ENCODE measurements around the gene ALPI.

Gene ALPI

GRCh38 chr2:232478571-232479340 is 22.8 kb downstream of the ALPI start:
- H3K36me3 ChIP-seq (ENCODE audit: insufficient read depth, low read length), result no peaks in the 10 kb centered on the region
- H3K27me3 ChIP-seq (ENCODE audit: insufficient read depth, low read length, poor library complexity), result peaks cover 6% of the 10 kb centered on the region
- no peak overlapping the region for H2AFZ ChIP-seq (ENCODE audit: low read depth, low read length)
- DNase-seq (no peak), ATAC-seq (ENCODE audit: insufficient read depth, low read depth) (no peak)
- no peak overlapping the region for H3K4me2 ChIP-seq (ENCODE audit: insufficient read depth, low read length)
- H3K27ac ChIP-seq (ENCODE audit: low read length), result no peak overlapping the region
- no peaks in the 10 kb centered on the region for H3K9me3 ChIP-seq (ENCODE audit: insufficient read depth, low read length, severe bottlenecking)
- no peaks in the 10 kb centered on the region; the same call in 1 of the 2 replicates for H4K20me1 ChIP-seq (ENCODE audit: insufficient read depth, low read length)
- H3K4me3 ChIP-seq (ENCODE audit: low read depth in 1 of 2, low read length in 2 of 2), result no peak overlapping the region
- H3K4me1 ChIP-seq (ENCODE audit: insufficient read depth, low read length), result no peaks in the 10 kb centered on the region
- H3K79me2 ChIP-seq (ENCODE audit: insufficient read depth, low read length), result no peaks in the 10 kb centered on the region
- no peak overlapping the region for H3K9ac ChIP-seq (ENCODE audit: low read depth, low read length)
- TF ChIP-seq EZH2 (IDR thresholded peaks at IDR 0.05; ENCODE audit: borderline replicate concordance, low read depth, low read length, severe bottlenecking), result no peak
- TF ChIP-seq, protein P1, sequence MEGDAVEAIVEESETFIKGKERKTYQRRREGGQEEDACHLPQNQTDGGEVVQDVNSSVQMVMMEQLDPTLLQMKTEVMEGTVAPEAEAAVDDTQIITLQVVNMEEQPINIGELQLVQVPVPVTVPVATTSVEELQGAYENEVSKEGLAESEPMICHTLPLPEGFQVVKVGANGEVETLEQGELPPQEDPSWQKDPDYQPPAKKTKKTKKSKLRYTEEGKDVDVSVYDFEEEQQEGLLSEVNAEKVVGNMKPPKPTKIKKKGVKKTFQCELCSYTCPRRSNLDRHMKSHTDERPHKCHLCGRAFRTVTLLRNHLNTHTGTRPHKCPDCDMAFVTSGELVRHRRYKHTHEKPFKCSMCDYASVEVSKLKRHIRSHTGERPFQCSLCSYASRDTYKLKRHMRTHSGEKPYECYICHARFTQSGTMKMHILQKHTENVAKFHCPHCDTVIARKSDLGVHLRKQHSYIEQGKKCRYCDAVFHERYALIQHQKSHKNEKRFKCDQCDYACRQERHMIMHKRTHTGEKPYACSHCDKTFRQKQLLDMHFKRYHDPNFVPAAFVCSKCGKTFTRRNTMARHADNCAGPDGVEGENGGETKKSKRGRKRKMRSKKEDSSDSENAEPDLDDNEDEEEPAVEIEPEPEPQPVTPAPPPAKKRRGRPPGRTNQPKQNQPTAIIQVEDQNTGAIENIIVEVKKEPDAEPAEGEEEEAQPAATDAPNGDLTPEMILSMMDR (IDR thresholded peaks at IDR 0.05; ENCODE audit: borderline replicate concordance, extremely low read depth, low read length, poor library complexity, severe bottlenecking), result no peak

DNA sequence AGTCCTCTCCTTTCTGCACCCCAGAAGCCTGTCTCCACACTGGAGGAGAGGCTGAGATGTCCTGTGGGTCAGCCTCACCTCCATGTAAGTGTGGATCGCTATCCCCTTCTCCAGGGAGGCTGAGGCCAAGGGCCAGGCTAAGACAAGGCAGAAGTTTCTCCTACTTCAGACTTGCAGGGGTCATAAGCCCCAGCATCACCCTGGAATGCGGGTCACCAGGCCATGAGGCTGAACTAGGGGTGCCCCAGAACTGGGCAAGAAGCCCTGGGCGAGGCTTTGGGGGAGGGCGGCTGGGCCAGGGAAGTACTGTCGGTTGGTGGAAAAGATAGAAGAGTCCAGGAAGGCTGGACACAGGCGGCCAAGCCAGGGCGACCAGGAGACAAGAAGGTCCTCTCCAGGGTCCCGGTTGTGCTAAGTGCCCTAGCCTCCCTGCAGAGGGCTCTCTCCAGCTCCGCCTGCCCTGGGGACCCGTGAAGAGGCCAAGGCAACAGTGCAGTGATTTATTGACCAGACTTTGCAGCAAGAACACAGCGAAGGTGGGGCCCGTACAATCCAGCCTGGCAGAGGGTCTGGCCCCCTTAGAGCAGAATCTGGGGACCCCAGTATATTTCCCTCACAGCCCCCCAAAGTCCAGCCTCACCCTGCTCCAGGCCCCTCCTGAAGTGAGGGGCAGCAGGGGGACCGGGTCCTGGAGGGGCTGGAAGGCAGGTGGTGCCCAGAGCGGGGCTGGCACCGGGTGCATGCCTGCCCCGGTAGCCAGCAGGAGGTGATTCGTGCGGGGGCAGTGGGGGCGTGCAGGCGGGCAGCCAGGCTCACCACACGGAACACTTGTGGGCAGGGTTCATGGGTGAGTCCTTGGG is 23.6 kb downstream of the ALPI start:
- no peak for TF ChIP-seq EZH2 (IDR thresholded peaks at IDR 0.05; ENCODE audit: borderline replicate concordance, low read depth, low read length, severe bottlenecking)
- TF ChIP-seq, protein P1 (IDR thresholded peaks at IDR 0.05; ENCODE audit: borderline replicate concordance, extremely low read depth, low read length, poor library complexity, severe bottlenecking), result no peak
- H3K36me3 ChIP-seq (ENCODE audit: insufficient read depth, low read length), result no peaks in the 10 kb centered on the region
- no peak overlapping the region for H3K9ac ChIP-seq (ENCODE audit: low read depth, low read length)
- no peak for DNase-seq
- no peaks in the 10 kb centered on the region for H3K9me3 ChIP-seq (ENCODE audit: insufficient read depth, low read length, severe bottlenecking)
- H3K4me1 ChIP-seq (ENCODE audit: insufficient read depth, low read length), result no peaks in the 10 kb centered on the region
- H3K79me2 ChIP-seq (ENCODE audit: insufficient read depth, low read length), result no peaks in the 10 kb centered on the region
- H3K4me2 ChIP-seq (ENCODE audit: insufficient read depth, low read length), result no peak overlapping the region
- no peak overlapping the region for H2AFZ ChIP-seq (ENCODE audit: low read depth, low read length)
- H3K27me3 ChIP-seq (ENCODE audit: insufficient read depth, low read length, poor library complexity), result peaks cover 6% of the 10 kb centered on the region
- no peak overlapping the region for H3K27ac ChIP-seq (ENCODE audit: low read length)
- no peak for ATAC-seq (ENCODE audit: insufficient read depth, low read depth)
- H3K4me3 ChIP-seq (ENCODE audit: low read depth in 1 of 2, low read length in 2 of 2), result no peak overlapping the region
- no peaks in the 10 kb centered on the region; the same call in 1 of the 2 replicates for H4K20me1 ChIP-seq (ENCODE audit: insufficient read depth, low read length)

DNA sequence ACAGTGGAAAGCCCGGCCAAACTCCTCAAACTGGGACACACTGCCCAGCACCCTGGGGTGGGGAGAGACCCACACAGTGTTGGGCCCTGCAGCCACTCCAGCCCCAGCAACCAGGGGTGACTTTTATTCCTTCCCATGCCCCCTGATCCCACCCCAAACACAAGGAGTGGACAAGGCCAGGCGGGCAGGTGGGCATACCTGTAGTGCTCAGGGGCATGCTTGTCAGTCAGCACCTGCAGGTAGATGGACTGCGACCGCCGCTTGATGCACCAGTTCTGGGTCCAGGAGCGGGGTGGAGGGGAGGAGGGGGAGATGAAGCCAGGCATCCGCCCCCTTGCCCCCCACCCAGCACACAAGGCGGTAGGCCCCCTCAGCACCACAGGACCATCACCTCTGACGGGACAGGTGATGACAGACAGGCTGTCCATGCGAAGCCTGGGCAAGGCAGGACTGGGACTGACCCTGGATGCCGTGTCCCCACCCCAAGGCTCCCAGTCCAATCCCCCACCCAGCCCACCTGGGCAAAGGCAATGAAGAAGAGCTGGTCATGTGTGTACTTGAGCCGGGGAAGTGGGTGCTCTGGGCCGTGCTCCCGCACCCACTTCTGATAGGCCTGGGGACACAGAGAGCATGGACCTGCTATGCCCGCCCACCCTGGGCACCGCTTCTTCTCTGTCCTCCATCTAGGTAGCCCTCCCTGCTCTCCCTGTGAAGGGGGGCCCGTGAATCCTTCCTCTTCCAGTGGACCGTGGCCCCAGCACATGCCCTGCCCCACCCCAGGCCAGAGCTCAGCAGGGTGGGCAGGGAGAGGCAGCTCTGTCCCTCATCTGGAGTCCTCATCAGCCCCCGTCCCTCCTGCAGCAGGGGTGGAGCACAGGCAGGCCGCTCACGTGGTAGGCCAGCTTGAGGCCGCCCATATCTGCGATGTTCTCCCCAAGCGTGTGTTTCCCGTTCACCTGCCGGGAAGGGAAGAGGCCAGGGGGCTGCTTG is 24.5 kb downstream of the ALPI start:
- TF ChIP-seq, protein P1 (IDR thresholded peaks at IDR 0.05; ENCODE audit: borderline replicate concordance, extremely low read depth, low read length, poor library complexity, severe bottlenecking), result no peak
- TF ChIP-seq EZH2 (IDR thresholded peaks at IDR 0.05; ENCODE audit: borderline replicate concordance, low read depth, low read length, severe bottlenecking), result no peak
- H3K9me3 ChIP-seq (ENCODE audit: insufficient read depth, low read length, severe bottlenecking), result no peaks in the 10 kb centered on the region
- H3K4me3 ChIP-seq (ENCODE audit: low read depth in 1 of 2, low read length in 2 of 2), result no peak overlapping the region
- H3K27me3 ChIP-seq (ENCODE audit: insufficient read depth, low read length, poor library complexity), result no peaks in the 10 kb centered on the region
- no peak overlapping the region for H3K9ac ChIP-seq (ENCODE audit: low read depth, low read length)
- no peak overlapping the region for H2AFZ ChIP-seq (ENCODE audit: low read depth, low read length)
- no peaks in the 10 kb centered on the region for H3K4me1 ChIP-seq (ENCODE audit: insufficient read depth, low read length)
- no peak overlapping the region for H3K4me2 ChIP-seq (ENCODE audit: insufficient read depth, low read length)
- H3K36me3 ChIP-seq (ENCODE audit: insufficient read depth, low read length), result no peaks in the 10 kb centered on the region
- no peaks in the 10 kb centered on the region; the same call in 1 of the 2 replicates for H4K20me1 ChIP-seq (ENCODE audit: insufficient read depth, low read length)
- H3K79me2 ChIP-seq (ENCODE audit: insufficient read depth, low read length), result no peaks in the 10 kb centered on the region
- H3K27ac ChIP-seq (ENCODE audit: low read length), result no peak overlapping the region
- no peak for DNase-seq
- no peak; the same call in 2 of the 3 replicates for ATAC-seq (ENCODE audit: insufficient read depth, low read depth)

Measured in DND-41 (cell line).